ENCODE results near the gene PANX1.

PANX1 gene

GRCh38 chr11:94128746-94129511 lies at the start of gene PANX1:
TSS of gene PANX1 (plus strand) at chr11:94128841. CDS start at chr11:94129313, 472 bp downstream.
- TF ChIP-seq GATA3 (IDR thresholded peaks at IDR 0.05; ENCODE audit: low read depth, low read length) (no peak), GATA2 (IDR thresholded peaks at IDR 0.05; ENCODE audit: low read depth, low read length) (no peak)

- TF ChIP-seq GATA2 (IDR thresholded peaks at IDR 0.05; ENCODE audit: low read depth, low read length): no peak
These were observed 44.5 kb upstream of the PANX1 start for GRCh38 chr11:94084164-94084563.

GRCh38 chr11:94088906-94089305 lies 39.7 kb upstream of the PANX1 start:
- no peak for TF ChIP-seq GATA3 (IDR thresholded peaks at IDR 0.05; ENCODE audit: low read depth, low read length)

- no peak for TF ChIP-seq GATA2 (IDR thresholded peaks at IDR 0.05; ENCODE audit: low read depth, low read length)
- TF ChIP-seq GATA3 (IDR thresholded peaks at IDR 0.05; ENCODE audit: low read depth, low read length): no peak
These were observed 39.3 kb upstream of the PANX1 start for GRCh38 chr11:94089341-94089740.

GRCh38 chr11:94090401-94090800 lies 38.2 kb upstream of the PANX1 start:
- TF ChIP-seq GATA3 (IDR thresholded peaks at IDR 0.05; ENCODE audit: low read depth, low read length): no peak
- TF ChIP-seq GATA2 (IDR thresholded peaks at IDR 0.05; ENCODE audit: low read depth, low read length): no peak

GRCh38 chr11:94091091-94091490 lies 37.5 kb upstream of the PANX1 start:
- TF ChIP-seq GATA3 (IDR thresholded peaks at IDR 0.05; ENCODE audit: low read depth, low read length): no peak
- TF ChIP-seq GATA2 (IDR thresholded peaks at IDR 0.05; ENCODE audit: low read depth, low read length): no peak

- TF ChIP-seq GATA2 (IDR thresholded peaks at IDR 0.05; ENCODE audit: low read depth, low read length) (no peak), GATA3 (IDR thresholded peaks at IDR 0.05; ENCODE audit: low read depth, low read length) (no peak)
These were observed 28.4 kb upstream of the PANX1 start for GRCh38 chr11:94100253-94100652.

GRCh38 chr11:94103471-94103870 lies 25.2 kb upstream of the PANX1 start:
- TF ChIP-seq GATA2 (IDR thresholded peaks at IDR 0.05; ENCODE audit: low read depth, low read length) (no peak), GATA3 (IDR thresholded peaks at IDR 0.05; ENCODE audit: low read depth, low read length) (no peak)

- TF ChIP-seq GATA3 (IDR thresholded peaks at IDR 0.05; ENCODE audit: low read depth, low read length): no peak
- no peak for TF ChIP-seq GATA2 (IDR thresholded peaks at IDR 0.05; ENCODE audit: low read depth, low read length)
These were observed 23.9 kb upstream of the PANX1 start for GRCh38 chr11:94104734-94105133.

GRCh38 chr11:94106716-94107115 lies 21.9 kb upstream of the PANX1 start:
- no peak for TF ChIP-seq GATA3 (IDR thresholded peaks at IDR 0.05; ENCODE audit: low read depth, low read length)
- no peak for TF ChIP-seq GATA2 (IDR thresholded peaks at IDR 0.05; ENCODE audit: low read depth, low read length)

GRCh38 chr11:94107363-94107762 lies 21.3 kb upstream of the PANX1 start:
- TF ChIP-seq GATA2 (IDR thresholded peaks at IDR 0.05; ENCODE audit: low read depth, low read length) (no peak), GATA3 (IDR thresholded peaks at IDR 0.05; ENCODE audit: low read depth, low read length) (no peak)

- TF ChIP-seq GATA2 (IDR thresholded peaks at IDR 0.05; ENCODE audit: low read depth, low read length): no peak
These were observed 17.4 kb upstream of the PANX1 start for GRCh38 chr11:94111241-94111640.

- TF ChIP-seq GATA3 (IDR thresholded peaks at IDR 0.05; ENCODE audit: low read depth, low read length) (no peak), GATA2 (IDR thresholded peaks at IDR 0.05; ENCODE audit: low read depth, low read length) (no peak)
These were observed 17.0 kb upstream of the PANX1 start for GRCh38 chr11:94111660-94112059.

GRCh38 chr11:94112206-94112953 lies 16.3 kb upstream of the PANX1 start:
- TF ChIP-seq GATA3 (IDR thresholded peaks at IDR 0.05; ENCODE audit: low read depth, low read length) (no peak), GATA2 (IDR thresholded peaks at IDR 0.05; ENCODE audit: low read depth, low read length) (no peak)

- no peak for TF ChIP-seq GATA3 (IDR thresholded peaks at IDR 0.05; ENCODE audit: low read depth, low read length)
- no peak for TF ChIP-seq GATA2 (IDR thresholded peaks at IDR 0.05; ENCODE audit: low read depth, low read length)
These were observed 11.5 kb upstream of the PANX1 start for GRCh38 chr11:94117197-94117574.
